AG09309 (cell line): ENCODE measurements around the gene HSD17B4.
A peak's percentile ranks its signal among the peaks of the same experiment; 100 is the strongest.

Source experiments
- DNase-seq: peaks from one replicate; pipeline ENCODE4 v3.0.0-alpha.2; 2010; ENCODE audit warnings: low read depth
- H3K4me3 ChIP-seq: 2 replicates; pipeline ENCODE4 v1.5.1; 2011; ENCODE audit warnings: mild to moderate bottlenecking, low read depth, low read length, moderate library complexity; ENCODE audit not compliant: control insufficient read depth
- CTCF ChIP-seq: IDR thresholded peaks from 2 replicates; pipeline ENCODE4 v1.5.1; 2011; ENCODE audit warnings: mild to moderate bottlenecking, low read depth, low read length, inconsistent platforms; ENCODE audit not compliant: insufficient read depth, control insufficient read depth; ENCODE audit errors: missing control alignments

The HSD17B4 gene

GRCh38 chr5:119454171-119454570, 1.9 kb downstream of the HSD17B4 start:
- no peak for TF ChIP-seq CTCF
- DNase-seq = no peak
- H3K4me3 ChIP-seq = no peak overlapping the region

- TF ChIP-seq CTCF = no peak
- no peak for DNase-seq
- no peak overlapping the region for H3K4me3 ChIP-seq
Observed at GRCh38 chr5:119458911-119459632, 6.8 kb downstream of the HSD17B4 start.

GRCh38 chr5:119465640-119466039, 13.3 kb downstream of the HSD17B4 start:
- H3K4me3 ChIP-seq = no peak overlapping the region
- no peak for TF ChIP-seq CTCF
- no peak for DNase-seq

- H3K4me3 ChIP-seq = no peak overlapping the region
- DNase-seq = no peak
- no peak for TF ChIP-seq CTCF
Observed at GRCh38 chr5:119468286-119468685, 16.0 kb downstream of the HSD17B4 start.

- TF ChIP-seq CTCF = no peak
- DNase-seq = no peak
- no peak overlapping the region for H3K4me3 ChIP-seq
Observed at GRCh38 chr5:119470105-119470763, 17.9 kb downstream of the HSD17B4 start.

- peak; percentile 69 for TF ChIP-seq CTCF
- DNase-seq = no peak
- H3K4me3 ChIP-seq = no peak overlapping the region
Observed at GRCh38 chr5:119470851-119471451, 18.7 kb downstream of the HSD17B4 start.
